HG03439 (cell line): ENCODE results near the gene PRIMPOL.

Experiments used
- ATAC-seq: cut with Tn5 transposase; IDR thresholded peaks from one replicate; pipeline ENCODE4 v1.9.1; 2021; ENCODE audit warnings: mild to moderate bottlenecking, moderate library complexity; ENCODE audit not compliant: unreplicated experiment

Gene PRIMPOL

DNA sequence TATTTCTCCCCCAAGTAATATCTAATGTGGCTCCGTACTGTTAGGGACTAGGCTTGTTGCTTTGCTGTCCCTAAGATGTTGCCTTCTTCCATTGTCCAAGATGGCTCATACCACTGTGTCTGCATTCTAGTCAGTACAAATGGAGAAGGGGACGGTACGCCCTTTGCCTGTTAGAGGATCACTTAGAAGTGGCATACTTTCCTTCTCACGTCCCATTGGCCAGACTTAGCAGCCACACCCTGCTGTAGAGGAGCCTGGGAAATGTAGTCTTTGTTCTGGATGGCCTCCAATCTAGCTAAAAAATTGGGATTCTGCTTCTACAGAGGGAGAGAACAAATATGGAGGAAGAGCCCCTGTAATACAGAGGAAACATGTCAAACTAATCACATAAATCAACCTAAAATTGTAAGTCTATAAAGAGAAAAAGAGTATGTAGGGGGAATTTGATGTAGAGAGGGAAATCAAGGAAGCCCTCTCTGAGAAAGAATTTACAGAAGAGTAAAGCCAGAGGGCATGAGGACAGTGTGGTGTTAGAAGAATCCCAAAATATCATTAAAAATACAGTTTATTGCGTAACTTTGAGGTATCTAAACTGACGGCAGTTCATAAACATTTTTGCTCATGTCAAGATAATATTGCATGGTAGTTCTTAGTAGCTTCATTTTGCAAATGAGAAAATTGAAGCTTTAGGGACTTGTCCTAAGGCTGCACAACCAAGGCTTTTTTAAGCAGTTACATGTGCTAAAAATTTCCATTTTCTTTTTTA lies 15.1 kb downstream of the PRIMPOL start:
- ATAC-seq = no peak

DNA sequence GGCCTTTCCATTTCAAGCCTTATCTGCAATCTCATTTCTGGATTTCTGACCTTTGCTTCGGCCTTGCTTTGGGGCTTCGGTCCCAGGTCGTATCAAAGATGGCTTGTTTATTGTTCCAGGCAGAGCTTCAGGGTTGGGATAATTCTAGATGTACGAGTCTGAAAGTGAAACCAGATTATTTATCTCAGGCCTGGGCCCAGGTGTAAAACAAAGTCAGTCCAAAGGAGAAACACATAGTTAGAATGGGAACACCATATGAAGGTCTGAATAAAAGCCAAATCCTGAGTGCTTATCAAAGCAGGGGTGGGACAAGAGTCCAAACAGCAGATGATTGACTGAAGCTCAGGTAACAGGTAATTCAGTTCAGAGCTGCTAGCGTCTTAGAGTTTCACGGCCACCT lies 17.1 kb downstream of the PRIMPOL start:
- no peak for ATAC-seq

DNA sequence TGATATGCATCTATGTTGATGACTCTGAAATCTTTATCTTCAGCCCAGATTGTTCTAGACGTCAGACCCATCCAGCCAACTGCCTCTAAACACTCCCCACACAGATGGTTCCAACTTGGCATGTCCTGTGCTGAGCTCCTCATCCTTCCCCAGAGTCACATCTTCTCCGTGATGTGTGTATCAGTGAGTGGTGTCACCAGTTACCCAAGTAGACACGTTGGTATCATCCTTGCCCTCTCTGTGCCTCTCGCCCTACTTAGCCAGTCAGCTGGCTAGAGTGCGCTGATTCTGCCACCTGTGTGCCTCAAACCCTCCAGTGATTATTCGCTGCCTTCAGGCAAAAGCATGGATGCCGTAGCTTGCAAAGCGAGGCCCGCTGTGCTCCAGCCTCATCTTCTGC lies 18.6 kb downstream of the PRIMPOL start:
- ATAC-seq = no peak

DNA sequence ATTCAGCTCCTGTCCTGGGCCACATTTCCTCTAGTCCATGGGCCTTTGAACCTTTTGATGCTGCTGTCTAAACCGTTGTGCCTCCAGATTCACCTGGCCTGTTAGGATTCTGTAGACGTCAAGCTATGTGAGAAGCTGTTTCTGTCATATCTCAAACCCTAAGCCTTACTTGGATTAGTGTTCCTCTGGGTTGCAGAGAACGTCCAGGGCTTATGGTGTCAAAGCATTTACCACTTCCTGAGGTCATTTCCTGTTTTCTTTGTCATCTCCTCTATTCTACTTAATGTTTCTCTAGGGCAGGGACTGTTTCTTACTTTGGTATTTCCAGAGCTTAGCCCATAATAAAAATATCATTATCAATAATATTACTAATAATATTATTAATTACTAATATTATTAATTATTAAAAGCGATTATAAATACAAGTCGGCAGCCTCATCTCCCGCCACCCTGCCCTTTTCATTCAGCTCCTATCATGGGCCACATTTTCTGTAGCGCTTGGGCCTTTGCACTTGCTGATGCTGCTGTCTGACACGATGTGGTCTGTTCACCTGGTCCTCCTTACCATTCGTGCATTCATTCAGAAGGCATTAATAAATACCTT lies 19.1 kb downstream of the PRIMPOL start:
- no peak for ATAC-seq

DNA sequence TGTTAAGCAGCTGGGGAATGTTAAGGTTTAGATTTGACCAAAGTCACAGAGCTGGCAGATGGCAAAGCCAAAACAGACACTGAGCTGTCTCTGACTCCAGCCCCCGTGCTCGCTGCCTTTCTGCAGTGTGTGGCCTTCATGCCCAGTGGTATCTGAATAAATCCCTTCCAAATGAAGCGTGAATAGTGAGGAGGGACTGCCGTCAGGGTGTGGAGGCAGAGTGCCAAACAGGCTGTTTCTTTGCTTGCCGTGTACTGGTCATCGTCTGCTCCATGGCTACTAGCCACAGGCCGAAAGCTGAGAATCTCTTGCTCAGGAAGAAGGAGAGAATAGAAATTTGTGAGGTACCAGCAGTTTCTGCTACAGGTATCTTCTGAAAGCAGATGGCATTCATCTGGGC lies 19.7 kb downstream of the PRIMPOL start:
- no peak for ATAC-seq

DNA sequence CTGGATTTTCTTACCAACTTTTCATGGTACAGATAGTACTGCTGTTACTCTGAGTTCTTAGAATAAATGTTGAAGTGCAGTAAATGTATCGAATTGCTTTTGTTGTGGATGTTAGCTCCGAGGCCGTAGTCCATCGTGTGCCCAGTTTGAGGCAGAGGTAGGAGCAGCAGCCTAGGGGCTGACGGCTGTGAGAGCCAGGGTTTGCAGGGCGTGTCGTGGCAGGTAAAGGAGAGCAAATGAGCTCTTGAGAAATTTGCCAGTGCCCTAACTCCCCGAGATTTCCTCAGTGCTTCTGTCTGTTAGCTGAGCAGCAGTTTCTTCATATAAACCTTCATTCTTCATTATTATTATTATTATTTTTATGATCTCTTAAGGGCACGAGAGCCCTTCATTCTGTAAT lies 21.6 kb downstream of the PRIMPOL start:
- no peak for ATAC-seq

DNA sequence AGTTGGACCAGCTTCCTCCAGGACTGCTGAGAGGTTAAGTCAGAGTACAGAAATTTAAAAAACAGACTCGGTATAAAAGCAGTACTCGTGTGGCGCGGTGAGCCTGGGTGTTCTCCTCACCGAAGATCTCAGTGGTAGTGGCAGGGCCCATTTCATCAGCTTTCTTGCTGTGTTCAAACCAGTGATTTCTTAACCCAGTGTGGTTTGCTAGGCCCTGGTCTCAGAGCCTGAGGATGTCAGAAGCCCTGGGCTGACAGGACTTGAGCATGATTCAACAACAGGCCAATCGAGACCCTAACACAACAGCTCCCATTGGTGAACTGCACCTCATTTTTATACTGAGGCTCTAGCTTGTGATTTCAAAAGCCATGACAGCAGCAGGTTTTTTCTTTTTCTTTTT lies 23.2 kb downstream of the PRIMPOL start:
- no peak for ATAC-seq

DNA sequence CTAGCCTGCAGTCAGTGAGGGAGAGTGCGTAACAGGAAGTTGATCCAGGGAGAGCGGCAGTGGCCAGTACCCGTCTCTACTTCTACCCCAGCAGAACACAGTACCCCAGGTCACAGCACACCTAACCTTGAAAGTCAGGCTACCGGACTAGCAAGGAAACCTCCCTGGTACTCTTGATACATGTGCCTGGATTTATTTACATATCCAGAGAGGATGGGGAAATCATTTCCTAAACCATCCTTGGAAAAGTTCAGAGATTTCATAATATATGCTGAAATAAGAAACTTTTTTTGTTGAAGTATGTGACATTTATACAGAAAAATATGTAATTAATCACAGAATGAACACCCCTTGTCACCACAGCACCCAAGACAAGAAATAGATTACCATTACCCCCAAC lies 24.5 kb downstream of the PRIMPOL start:
- no peak for ATAC-seq

DNA sequence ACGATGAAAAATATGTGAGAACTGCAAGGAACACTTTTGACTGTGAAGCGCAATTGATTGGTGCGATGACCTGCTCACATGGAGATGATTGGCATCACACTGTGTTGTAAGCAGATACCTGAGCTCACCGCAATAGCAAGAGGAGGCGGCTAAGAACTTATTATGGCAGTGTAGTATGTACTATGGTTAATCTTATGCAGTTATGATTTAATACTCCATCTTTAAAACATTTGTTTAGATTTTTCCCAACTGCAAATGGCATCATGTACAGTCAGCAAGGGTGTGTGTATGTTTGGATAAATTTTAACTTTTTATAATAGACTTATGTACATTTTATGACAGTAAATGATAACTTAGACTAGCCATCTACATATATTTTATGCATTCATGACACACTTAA lies 25.5 kb downstream of the PRIMPOL start:
- ATAC-seq = no peak

DNA sequence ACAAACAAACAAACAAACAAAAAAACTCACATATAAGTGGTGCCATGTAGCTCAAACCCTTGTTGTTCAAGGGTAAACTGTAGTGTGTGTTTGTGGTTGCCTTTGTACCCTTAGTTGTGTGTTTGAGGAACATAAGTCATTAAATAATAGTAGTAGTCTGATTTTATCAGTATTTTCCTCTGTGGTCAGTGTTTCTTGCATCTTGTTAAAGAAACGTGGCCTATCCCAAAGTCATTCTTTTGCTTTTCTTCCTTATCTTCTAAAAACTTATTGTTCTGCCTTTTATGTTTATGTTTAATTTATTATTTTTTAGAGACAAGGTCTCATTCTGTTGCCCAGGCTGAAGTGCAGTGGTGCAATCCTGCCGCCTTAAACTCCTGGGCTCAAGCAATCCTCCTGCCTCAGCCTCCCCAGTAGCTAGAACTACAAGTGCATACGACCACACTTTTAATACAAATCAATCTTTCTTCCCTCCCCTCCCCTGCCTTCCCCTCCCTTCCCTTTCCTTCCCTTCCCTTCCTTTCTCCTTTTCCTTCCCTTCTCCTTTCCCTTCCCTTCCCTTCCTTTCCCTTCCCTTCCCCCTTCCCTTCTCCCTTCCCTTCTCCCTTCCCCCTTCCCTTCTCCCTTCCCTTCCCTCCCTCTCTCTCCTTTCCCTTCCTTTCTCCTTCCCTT lies 26.4 kb downstream of the PRIMPOL start:
- no peak for ATAC-seq

DNA sequence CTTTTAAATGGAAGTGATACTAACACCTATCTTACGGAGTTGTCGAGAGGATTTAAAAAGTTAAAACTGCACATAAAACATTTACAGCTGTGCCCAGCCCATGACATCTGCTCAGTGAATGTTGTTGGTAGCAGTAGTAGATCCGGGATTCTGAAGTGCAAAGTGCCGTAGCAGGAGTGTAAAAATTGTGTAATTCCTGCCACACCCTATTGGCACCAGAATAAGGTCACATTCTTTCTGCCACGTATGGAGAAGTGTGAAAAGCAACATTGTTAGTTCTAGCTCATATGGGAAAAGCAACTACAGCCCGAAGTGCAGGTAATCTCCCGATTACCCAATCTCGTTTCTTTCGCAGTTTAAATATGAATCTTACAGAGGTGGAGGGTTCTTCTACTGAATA lies 31.2 kb downstream of the PRIMPOL start:
- ATAC-seq = no peak

DNA sequence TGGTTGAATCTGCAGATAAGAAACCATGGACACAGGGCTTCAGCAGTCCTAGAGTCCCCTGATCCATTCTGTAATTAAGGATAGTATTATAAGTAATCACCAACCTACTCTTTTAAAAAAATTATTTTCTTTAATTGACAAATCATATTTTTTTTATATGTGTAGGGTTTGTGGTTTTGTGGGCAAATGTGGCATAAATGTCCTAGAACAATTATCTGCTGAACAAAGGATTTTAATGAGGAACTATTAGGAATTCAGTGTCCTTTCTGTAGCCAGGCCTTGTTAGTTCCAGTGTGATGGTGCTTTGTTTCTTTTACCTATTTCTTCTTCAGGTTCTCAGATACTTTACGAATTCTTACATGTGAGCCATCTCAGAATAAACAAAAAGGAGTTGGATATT lies 32.4 kb downstream of the PRIMPOL start:
- no peak for ATAC-seq

DNA sequence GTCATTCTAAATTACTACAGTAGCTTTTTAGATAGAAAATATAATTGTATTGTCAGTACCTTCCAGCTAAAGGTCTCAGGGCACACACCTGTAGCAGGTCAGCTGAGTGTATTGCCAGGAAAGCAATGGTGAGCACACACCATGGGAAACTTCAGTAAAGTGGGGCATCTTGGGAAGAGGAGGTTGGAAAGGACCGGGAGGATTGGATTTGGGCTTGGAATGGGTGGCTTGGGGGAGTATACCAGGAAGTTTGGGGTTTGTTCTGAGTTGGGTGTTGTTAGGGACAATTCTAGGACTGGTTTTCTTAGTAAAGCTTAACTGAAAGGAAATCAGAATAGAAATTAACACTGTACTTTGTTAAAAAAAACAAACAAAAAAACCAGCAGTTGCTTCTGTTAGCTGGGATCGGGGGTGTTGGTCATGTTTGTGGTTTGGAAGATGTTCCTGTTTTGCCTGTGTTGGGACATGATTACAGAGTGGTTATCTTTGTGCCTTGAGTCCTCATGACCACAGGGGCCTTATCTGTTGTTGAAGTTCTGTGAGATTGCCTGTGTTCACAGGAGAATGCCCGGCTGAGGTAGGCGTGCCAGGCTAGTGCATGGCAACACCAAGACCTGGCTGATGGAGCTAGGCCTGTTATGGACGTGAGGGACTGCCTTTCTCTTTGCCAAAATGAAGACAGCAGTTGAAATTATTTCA lies 35.1 kb downstream of the PRIMPOL start:
- ATAC-seq = no peak

DNA sequence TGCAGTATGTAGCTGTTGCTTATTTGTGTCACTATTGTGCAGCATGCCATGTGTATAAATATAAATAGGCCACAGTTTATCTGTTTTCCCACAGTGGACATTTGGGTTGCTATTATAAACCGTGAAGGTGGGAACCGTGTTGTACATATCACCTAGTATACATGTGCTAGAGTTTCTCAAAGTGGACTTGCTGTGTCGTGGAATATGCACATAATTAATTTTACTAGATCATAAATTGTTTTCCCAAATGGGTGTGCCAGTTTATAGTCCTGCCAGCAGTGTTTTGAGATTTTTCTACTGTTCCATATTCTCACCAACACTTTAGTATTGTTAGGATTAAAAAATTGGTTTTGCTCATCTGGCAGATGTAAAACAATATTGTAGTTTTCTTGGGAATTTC lies 38.5 kb downstream of the PRIMPOL start:
- ATAC-seq = no peak

DNA sequence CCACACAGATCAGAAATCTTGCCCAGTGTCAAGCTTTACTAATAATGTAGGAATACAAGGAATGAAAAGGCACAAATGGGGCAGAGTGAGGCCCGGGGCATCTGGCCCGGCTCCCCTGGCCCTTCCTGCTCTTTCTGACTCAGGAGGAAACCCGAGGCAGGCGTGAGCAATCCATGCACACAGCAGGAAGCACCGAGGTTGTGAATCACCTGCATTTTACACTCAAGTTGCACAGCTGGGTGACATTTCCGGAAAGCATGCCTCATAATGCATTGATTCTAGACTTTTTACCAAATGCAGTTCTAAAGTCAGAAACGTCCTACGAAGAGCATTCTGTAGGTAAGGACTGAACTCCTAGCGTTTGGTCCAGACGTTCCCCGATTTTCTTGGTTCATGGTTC lies 38.9 kb downstream of the PRIMPOL start:
- ATAC-seq = no peak

DNA sequence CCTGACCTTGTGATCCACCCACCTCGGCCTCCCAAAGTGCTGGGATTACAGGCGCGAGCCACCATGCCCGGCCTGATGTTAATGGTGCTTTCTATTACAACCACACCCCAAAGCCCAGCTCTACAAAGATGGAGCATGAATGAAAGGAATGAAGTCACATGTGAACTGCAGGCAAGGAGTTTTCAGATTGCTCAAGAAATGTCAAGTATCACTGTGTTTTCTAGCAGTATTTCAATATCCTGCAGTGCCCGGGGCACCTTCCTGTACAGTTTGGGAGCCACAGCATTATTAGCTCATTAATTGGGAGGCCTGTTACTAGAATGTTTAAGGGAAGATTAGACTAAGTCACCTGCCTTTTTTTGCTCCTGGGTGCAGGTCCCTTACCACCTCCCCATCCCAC lies 40.1 kb downstream of the PRIMPOL start:
- no peak for ATAC-seq

DNA sequence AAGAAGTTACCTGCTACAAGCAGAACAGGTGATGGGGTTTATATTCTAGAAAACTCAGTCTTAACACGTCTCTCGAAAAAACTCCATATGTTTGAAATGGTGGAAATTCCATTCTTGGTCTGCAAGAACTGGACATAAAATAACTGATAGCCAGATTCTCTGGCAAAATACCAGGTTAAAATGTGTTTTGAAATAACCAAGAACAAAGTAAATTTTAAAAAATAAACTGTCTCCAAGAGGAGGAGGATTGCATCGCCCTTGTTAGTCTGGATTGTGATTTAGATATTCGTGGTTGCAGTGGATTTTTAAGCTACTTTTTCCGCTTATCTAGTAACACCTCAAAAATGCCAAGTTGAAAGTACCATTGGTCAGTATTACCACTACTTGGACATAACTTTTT lies 43.5 kb downstream of the PRIMPOL start:
- no peak for ATAC-seq

DNA sequence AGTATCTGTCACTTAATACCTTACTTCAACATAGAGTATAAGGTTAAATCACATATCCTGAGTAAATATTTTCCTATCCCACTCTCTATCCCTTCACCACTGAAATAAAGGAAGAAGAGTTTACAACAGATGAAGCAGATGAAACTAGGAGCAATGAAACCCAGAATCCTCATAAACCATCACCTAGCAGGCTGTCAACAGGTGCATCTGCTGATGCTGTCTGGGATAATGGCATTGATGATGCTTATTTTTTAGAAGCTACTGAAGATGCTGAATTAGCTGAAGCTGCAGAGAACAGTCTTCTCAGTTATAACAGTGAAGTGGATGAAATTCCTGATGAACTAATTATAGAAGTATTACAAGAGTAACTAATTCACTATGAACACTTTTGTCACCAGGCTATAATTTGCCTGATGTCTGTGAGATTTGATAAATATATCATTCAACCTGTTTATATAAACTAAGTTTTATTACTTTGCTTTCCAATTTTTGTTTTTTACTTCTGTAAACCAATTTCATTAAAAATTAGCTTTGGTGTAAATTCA lies 44.9 kb downstream of the PRIMPOL start:
- ATAC-seq = no peak

DNA sequence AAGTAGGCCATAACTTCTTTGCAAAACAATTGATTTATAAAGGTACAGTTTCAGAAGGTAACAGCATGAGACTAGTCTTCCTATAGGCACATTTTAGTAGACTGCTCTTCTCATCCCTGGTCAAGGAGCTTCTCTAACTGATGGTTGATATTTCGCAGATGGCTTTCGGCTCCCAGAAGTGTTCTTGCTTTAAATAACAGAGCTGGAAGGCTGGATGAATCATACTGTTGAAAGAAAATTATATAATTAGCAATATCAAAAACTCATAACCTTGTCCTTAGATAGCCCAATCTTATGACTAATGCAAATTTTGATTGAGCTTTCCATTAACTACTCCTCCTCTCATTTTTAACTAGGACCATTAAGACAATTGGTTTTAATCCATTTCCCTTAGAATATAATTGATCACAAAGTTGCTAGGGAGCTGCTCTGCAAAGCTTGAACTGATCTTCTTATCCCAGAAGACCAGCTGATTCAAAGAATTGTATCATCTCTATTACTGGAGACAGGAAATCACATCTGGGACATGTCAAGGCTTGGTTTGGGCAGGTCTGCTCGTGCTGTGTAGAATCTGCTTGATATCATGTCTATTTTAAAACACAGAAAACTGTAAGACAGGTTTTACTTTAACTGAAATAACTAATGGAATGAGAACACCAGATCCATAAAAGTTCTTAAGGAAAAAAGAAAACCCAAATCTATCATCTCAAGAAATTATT lies 45.8 kb downstream of the PRIMPOL start:
- no peak for ATAC-seq

DNA sequence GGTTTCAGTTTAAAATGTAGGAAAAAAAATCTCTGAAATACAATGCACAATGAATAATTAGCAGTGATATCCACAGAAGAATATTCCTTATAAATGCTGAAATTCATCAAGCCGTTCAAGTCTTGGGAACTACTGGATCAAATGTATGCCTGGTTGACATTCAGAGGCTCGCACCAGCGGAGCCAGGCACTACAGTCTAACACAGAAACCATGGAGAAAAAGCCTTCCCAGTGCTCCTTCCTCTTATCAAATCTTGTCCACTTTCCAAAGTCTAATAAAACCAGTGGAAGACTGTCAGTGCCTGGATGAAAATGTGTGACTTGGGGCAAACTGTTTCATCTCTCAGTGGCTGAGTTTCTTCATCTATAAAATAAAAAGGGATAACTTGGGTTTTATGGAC lies 48.4 kb downstream of the PRIMPOL start:
- ATAC-seq = no peak

DNA sequence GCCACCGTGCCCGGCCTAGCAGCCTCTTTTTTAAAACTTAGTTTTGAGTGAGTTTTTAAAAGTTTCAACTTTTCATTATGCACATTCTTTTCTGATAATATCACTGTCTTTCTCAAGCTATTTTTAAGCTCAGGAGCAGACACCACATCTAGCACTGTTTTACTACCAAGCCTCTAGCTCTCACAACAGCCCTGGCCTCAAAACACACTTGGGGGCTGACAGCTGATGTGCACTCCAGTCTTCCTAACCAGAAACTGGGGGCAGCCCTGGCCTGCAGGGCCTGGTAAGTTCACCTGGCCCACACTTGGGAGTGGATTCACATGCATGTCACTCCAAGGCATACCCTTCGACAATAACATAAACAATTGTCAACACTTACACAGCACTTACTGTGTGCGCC lies 50.4 kb downstream of the PRIMPOL start:
- ATAC-seq = no peak
